AG04449 (cell line): Measurements from ENCODE around the gene DPM1.
"Not testable (repeated sequence)": the region's sequence is repeated elsewhere in the genome, so short reads cannot be mapped to it uniquely, and the experiment has no call there.

Source experiments
- CTCF ChIA-PET: fragments of 350-600 bp; formaldehyde crosslinking; extraction: SDS; loops from one replicate; lab custom pipeline; 2021; ENCODE audit warnings: antibody characterized with exemption; lab: Yijun Ruan, JAX
- POLR2A ChIA-PET: fragments of 400-600, 350-600 bp; formaldehyde crosslinking; extraction: SDS; loops from one replicate; lab custom pipeline; 2020; ENCODE audit warnings: antibody characterized with exemption, inconsistent platforms; lab: Yijun Ruan, JAX
- DNase-seq: peaks from one replicate; pipeline ENCODE4 v3.0.0-alpha.2; 2010; ENCODE audit warnings: low read depth, low spot score
- H3K4me3 ChIP-seq: 2 replicates; pipeline ENCODE4 v1.5.1; 2011; ENCODE audit warnings: low read depth, mild to moderate bottlenecking, control low read depth, low read length
- TF ChIP-seq, protein P1 (sequence below): IDR thresholded peaks from one replicate; pipeline ENCODE4 v1.5.1; 2011; ENCODE audit warnings: mild to moderate bottlenecking, moderate library complexity, low read length, control low read depth, inconsistent platforms; ENCODE audit not compliant: insufficient read depth; ENCODE audit errors: missing control alignments

The DPM1 gene

DNA sequence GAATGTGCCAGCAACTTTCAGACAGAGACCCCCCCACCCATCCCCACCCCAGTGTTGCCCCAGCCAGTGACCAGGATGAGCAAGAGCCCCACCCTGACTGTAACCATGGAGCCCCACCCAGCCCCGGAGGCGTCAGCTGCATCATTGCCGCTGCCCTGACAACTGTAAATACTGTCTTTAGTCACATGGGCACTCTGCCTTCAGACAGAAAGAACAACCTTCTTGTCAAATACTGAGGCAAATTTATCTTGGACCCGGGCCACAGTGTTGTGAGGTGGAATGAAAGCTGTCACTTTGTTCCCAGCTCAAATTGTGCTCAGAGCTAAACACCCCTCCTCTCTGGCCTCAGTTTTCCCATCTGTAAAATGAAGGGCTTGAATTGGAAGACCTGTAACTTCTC lies 24.0 kb upstream of the DPM1 start:
- DNase-seq = no peak
- ChIA-PET POLR2A (no interaction called here), CTCF (interaction anchor here (0.5 to 14.9 kb wide), 33 partner anchors 8 to 1207 kb away, joined by 3 to 626 read pairs (median 5); partner anchors contain the start of genes BCAS4, DPM1 and MOCS3)
- TF ChIP-seq, protein P1, sequence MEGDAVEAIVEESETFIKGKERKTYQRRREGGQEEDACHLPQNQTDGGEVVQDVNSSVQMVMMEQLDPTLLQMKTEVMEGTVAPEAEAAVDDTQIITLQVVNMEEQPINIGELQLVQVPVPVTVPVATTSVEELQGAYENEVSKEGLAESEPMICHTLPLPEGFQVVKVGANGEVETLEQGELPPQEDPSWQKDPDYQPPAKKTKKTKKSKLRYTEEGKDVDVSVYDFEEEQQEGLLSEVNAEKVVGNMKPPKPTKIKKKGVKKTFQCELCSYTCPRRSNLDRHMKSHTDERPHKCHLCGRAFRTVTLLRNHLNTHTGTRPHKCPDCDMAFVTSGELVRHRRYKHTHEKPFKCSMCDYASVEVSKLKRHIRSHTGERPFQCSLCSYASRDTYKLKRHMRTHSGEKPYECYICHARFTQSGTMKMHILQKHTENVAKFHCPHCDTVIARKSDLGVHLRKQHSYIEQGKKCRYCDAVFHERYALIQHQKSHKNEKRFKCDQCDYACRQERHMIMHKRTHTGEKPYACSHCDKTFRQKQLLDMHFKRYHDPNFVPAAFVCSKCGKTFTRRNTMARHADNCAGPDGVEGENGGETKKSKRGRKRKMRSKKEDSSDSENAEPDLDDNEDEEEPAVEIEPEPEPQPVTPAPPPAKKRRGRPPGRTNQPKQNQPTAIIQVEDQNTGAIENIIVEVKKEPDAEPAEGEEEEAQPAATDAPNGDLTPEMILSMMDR = no peak
- no peak overlapping the region for H3K4me3 ChIP-seq

GRCh38 chr20:50981714-50982048 lies 23.3 kb upstream of the DPM1 start:
- H3K4me3 ChIP-seq = no peak overlapping the region
- DNase-seq = no peak
- TF ChIP-seq, protein P1 = no peak
- ChIA-PET POLR2A (interaction anchor here (0.6 kb wide), 1 partner anchor 373 kb away, joined by 3 read pairs; no protein-coding TSS in a partner anchor), CTCF (interaction anchor here (0.5 to 14.9 kb wide), 48 partner anchors 8 to 1079 kb away, joined by 3 to 626 read pairs (median 4); partner anchors contain the start of genes BCAS4, DPM1 and MOCS3)

DNA sequence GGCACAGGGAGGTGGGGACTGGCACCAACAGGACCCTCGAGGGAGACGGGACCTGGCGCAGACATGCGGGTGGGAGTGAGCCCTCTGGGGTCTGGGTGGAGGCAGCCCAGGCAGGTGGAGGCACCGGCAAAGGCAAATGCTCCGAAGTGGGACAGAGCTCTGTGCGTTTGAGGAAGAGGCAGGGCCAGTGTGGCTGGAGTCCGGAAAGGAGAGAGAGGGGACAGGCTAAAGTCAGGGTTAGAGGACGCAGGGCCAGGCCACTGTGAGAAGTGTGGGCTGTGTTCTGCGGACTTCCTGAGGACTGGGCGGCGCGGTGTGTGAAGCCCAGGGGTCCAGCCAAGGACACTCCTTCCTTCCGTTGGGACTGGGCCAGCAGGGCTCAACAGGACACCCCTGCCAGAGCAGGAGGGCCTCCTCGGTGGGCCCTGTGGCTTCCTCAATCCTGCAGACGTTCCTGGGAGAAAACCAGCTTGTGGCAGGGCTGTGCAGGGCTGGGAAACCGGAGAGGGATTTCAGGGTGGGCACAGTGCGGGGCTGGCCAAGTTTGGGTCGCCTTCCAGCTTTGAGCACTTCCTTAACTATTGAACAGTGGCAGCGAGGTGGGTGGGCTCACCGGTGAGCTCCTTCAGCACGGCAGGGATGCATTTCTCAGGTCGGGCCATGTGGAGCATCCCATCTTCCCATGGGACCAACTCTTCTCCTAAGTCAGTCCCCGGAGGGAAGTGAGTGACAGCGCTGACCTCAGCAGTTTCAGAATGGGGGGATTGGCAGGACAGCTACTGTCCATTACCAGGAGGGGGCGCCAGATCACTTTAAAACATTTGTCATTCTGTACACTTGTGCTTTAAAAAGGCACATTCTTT lies 22.8 kb upstream of the DPM1 start:
- H3K4me3 ChIP-seq = no peak overlapping the region
- TF ChIP-seq, protein P1 = peak; percentile 77
- DNase-seq = no peak
- ChIA-PET CTCF (interaction anchor here (0.5 to 14.9 kb wide), 53 partner anchors 8 to 1079 kb away, joined by 3 to 626 read pairs (median 4); partner anchors contain the start of genes BCAS4, DPM1 and MOCS3), POLR2A (interaction anchor here (0.6 to 1.4 kb wide), 6 partner anchors 186 to 408 kb away, joined by 3 to 6 read pairs (median 4); partner anchors contain the start of gene BCAS4)

- no peak overlapping the region for H3K4me3 ChIP-seq
- ChIA-PET POLR2A (interaction anchor here (1.0 to 1.4 kb wide), 6 partner anchors 22 to 409 kb away, joined by 3 to 6 read pairs (median 4); partner anchors contain the start of genes BCAS4, DPM1 and MOCS3), CTCF (interaction anchor here (0.8 to 14.9 kb wide), 22 partner anchors 9 to 644 kb away, joined by 3 to 626 read pairs (median 10); partner anchors contain the start of gene BCAS4)
- DNase-seq = peak; percentile 99
- TF ChIP-seq, protein P1 = no peak
Measured at GRCh38 chr20:50980071-50980681, 21.8 kb upstream of the DPM1 start.

DNA sequence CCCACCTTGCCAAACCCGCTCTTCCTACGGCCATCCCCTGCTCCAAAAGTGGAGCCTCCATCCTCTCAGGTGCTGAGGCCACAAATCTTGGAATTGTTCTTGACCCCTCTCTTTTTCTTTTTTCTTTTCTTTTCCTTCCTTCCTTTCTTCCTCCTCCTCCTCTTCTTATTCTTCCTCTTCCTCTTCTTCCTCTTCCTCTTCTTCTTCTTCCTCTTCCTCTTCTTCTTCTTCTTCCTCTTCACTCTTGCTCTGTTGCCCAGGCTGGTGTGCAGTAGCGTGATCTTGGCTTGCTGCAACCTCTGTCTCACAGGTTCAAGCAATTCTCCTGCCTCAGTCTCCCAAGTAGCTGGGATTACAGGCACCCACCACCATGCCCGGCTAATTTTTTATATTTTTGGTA lies 20.2 kb upstream of the DPM1 start:
- CTCF ChIA-PET = interaction anchor here (0.6 to 11.6 kb wide), 2 partner anchors 185 to 1150 kb away, joined by 3 to 111 read pairs; partner anchors contain the start of gene BCAS4
- DNase-seq, POLR2A ChIA-PET, H3K4me3 ChIP-seq: not testable (repeated sequence)

- ChIA-PET POLR2A (no interaction called here), CTCF (interaction anchor here (11.6 kb wide), 1 partner anchor 184 kb away, joined by 111 read pairs; the partner anchor contains the start of gene BCAS4)
- no peak overlapping the region for H3K4me3 ChIP-seq
- no peak for DNase-seq
- TF ChIP-seq, protein P1 = no peak
Measured at GRCh38 chr20:50977066-50978021, 19.0 kb upstream of the DPM1 start.
